K562 (cell line): Measurements from ENCODE around the gene WDR93. TPM values are rescaled to one million over a fixed set of nuclear protein-coding genes. Genes with fewer than 3 reads are reported as not detected.
A peak's percentile ranks its signal among the peaks of the same experiment; 100 is the strongest.

ENCODE experiments used
- ATF7 ChIP-seq: fragments of 450-650 bp; IDR thresholded peaks from 2 replicates; pipeline ENCODE4 v1.7.1; 2014; ENCODE audit warnings: mild to moderate bottlenecking, moderate library complexity
- CHCHD3 ChIP-seq: fragments of 250-450 bp; sonication (Bioruptor Pico); IDR thresholded peaks from 2 replicates; pipeline ENCODE4 v2.1.2; 2022; ENCODE audit warnings: mild to moderate bottlenecking
- DNMT1 ChIP-seq: fragments of 450-650 bp; IDR thresholded peaks from 2 replicates; pipeline ENCODE4 v1.6.1; 2016; ENCODE audit warnings: antibody characterized with exemption, mild to moderate bottlenecking
- ELK3 ChIP-seq: fragments of 450-650 bp; formaldehyde crosslinking; IDR thresholded peaks from 2 replicates; pipeline ENCODE4 v1.4.0; 2020; ENCODE audit warnings: mild to moderate bottlenecking
- FOS ChIP-seq: IDR thresholded peaks from 3 replicates; pipeline ENCODE4 v1.6.1; 2011; ENCODE audit not compliant: insufficient read length; ENCODE audit errors: extremely low read depth
- HNRNPUL1 ChIP-seq: fragments of 200-400 bp; formaldehyde crosslinking; IDR thresholded peaks from 2 replicates; pipeline ENCODE4 v1.6.1; 2017; ENCODE audit warnings: low read length
- KLF13 ChIP-seq: fragments of 450-650 bp; IDR thresholded peaks from 2 replicates; pipeline ENCODE4 v1.6.1; 2016; ENCODE audit warnings: missing genetic modification characterization, low read depth, mild to moderate bottlenecking, missing compliant biosample characterization, moderate library complexity, borderline replicate concordance
- NFIC ChIP-seq: fragments of 450-650 bp; IDR thresholded peaks from 2 replicates; pipeline ENCODE4 v1.6.1; 2017; ENCODE audit warnings: mild to moderate bottlenecking, inconsistent platforms
- SREBF2 ChIP-seq: sonication (generic); formaldehyde crosslinking; IDR thresholded peaks from 2 replicates; pipeline ENCODE4 v1.4.0; 2020; ENCODE audit warnings: mild to moderate bottlenecking, missing genetic modification reagents
- TSHZ1 ChIP-seq: fragments of 250-450 bp; sonication (Bioruptor Pico); IDR thresholded peaks from 2 replicates; pipeline ENCODE4 v1.4.0; 2020; ENCODE audit warnings: mild to moderate bottlenecking, moderate library complexity
- XRCC4 ChIP-seq: IDR thresholded peaks from one replicate; pipeline ENCODE4 v1.6.1; 2011; ENCODE audit not compliant: insufficient read depth, insufficient read length; ENCODE audit errors: extremely low read depth
- ZNF589 ChIP-seq: fragments of 200-800 bp; sonication (Bioruptor generic); IDR thresholded peaks from 2 replicates; pipeline ENCODE4 v1.6.1; 2016; ENCODE audit warnings: low read depth, missing genetic modification characterization, missing compliant biosample characterization
- polyA plus RNA-seq, 8 experiments: library from polyadenylated mRNA; depleted of rRNA in 4 of 8; stranded (reverse) in 5 of 8; unstranded in 3 of 8; fragments of >200 nt; fragmentation: Nextera tagmentation in 2 of 8; fragmentation: Illumina TruSeq in 1 of 8; extraction: Ambion mirVana in 2 of 8; extraction: Trizol in 1 of 8; gene quantifications; 2 replicates each; pipeline versions ENCODE4 v1.2.1 to v1.2.3, GENCODE V29; 2011 to 2014; ENCODE audit warnings: inconsistent platforms in 1 of 8, missing spikeins in 1 of 8
- total RNA-seq, 7 experiments: library from RNA; depleted of rRNA in 6 of 7; stranded (reverse); fragments of >200 nt in 6 of 7; fragmentation: Illumina TruSeq in 2 of 7; extraction: Trizol in 2 of 7; gene quantifications; 2 replicates each; pipeline versions ENCODE4 v1.2.1 to v1.2.3, GENCODE V29; 2011 to 2021; ENCODE audit warnings: low replicate concordance in 1 of 7
- TF ChIP-seq, protein P1 (sequence below), 2 experiments: IDR thresholded peaks; 2 replicates each; pipeline ENCODE4 v1.6.1; 2012; ENCODE audit warnings: improper control_type of control experiment in 2 of 2, low read depth in 2 of 2, low read length in 2 of 2, borderline replicate concordance in 1 of 2

Gene WDR93
- total and polyA plus RNA-seq, 9 of the 15 experiments (the other 6 are each of a cell fraction or from before 2014, with no cell fraction given): not detected

DNA sequence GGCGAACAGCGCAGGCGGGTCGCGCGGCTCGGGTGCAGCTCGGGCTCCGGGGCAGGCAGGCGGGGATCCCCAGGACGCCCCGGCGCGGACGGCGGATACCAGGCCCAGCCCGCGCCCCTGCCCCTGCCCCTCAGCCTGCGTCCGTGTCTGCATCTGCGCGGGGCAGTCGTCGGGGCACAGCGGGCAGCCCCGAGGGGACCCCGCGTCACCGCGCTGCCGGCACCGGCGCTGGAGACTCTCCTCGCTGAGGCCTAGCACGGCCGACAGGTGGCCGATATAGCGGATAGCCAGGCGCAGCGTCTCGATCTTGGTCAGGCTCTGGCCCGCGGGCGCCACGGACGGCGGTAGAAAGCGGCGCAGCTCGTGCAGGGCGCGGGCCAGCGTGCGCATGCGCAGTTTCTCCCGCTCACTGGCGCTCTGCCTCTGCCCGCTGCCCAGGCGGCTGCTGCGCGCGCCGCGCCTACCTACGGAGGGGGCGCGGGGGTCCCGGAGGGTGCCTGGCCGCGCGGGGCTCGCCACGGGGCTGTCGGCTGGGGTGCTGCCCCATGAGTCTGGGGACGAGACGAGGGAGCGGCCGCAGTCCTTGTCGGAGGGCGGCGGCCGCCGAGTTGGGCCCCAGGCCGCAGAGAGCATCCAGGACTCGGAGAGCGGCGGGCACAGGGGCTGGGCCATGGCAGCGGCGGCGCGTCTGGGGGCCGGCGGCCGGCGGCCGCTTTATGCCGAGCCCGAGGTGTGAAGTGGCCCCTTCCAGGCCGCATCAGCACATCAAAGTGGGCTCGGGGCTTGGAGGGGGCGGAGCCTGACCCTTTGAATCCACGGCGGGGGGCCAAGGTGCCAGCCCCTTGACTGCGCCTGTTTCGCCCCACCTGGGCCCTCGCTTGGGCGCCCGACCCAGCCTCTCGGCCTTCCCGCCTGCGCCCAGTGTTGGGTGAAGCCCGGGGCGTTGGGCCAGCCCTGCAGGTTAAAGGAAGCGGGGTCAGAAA is 60.2 kb downstream of the WDR93 start, which contains the start of gene MESP1 (continued):
- no peak for TF ChIP-seq TSHZ1 (CRISPR knock-in tag)
- no peak for TF ChIP-seq DNMT1
- TF ChIP-seq ELK3 (CRISPR knock-in tag): no peak
- TF ChIP-seq SREBF2 (CRISPR knock-in tag): no peak
- no peak for TF ChIP-seq KLF13
- no peak for TF ChIP-seq FOS
- TF ChIP-seq, protein P1, sequence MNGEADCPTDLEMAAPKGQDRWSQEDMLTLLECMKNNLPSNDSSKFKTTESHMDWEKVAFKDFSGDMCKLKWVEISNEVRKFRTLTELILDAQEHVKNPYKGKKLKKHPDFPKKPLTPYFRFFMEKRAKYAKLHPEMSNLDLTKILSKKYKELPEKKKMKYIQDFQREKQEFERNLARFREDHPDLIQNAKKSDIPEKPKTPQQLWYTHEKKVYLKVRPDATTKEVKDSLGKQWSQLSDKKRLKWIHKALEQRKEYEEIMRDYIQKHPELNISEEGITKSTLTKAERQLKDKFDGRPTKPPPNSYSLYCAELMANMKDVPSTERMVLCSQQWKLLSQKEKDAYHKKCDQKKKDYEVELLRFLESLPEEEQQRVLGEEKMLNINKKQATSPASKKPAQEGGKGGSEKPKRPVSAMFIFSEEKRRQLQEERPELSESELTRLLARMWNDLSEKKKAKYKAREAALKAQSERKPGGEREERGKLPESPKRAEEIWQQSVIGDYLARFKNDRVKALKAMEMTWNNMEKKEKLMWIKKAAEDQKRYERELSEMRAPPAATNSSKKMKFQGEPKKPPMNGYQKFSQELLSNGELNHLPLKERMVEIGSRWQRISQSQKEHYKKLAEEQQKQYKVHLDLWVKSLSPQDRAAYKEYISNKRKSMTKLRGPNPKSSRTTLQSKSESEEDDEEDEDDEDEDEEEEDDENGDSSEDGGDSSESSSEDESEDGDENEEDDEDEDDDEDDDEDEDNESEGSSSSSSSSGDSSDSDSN (IDR thresholded peaks at IDR 0.05; ENCODE audit: borderline replicate concordance in 1 of 2, low read depth in 2 of 2, low read length in 2 of 2): peak; percentile 78 to 94; a peak in 3 of 4 replicates
- no peak for TF ChIP-seq ZNF589 (CRISPR knock-in tag)
- TF ChIP-seq HNRNPUL1: no peak
- TF ChIP-seq ATF7: peak; percentile 49
- TF ChIP-seq CHCHD3 (CRISPR knock-in tag): no peak
- peak; percentile 15; the same call in 1 of the 2 replicates for TF ChIP-seq NFIC
- TF ChIP-seq XRCC4: no peak
